Measurements from ENCODE around the gene RUNX1.

- TF ChIP-seq CTCF (IDR thresholded peaks at IDR 0.05), result no peak
- TF ChIP-seq POLR2A (IDR thresholded peaks at IDR 0.05), result no peak
These were observed 187.8 kb downstream of the RUNX1 start for GRCh38 chr21:34861258-34861657.

All from right lobe of liver (tissue), 4 donors.